Neutrophil (primary cell): ENCODE results near the gene DEPDC1.

Experiments
- H3K27ac ChIP-seq: fragments of 200-600 bp; sonication (generic); 2 replicates; pipeline ENCODE4 v1.5.1; 2016; ENCODE audit warnings: mild to moderate bottlenecking, moderate library complexity
- H3K27me3 ChIP-seq: fragments of 200-600 bp; sonication (generic); 2 replicates; pipeline ENCODE4 v1.6.0; 2016; ENCODE audit warnings: mild to moderate bottlenecking
- H3K36me3 ChIP-seq: fragments of 200-600 bp; sonication (generic); 2 replicates; pipeline ENCODE4 v1.5.1; 2017
- H3K4me1 ChIP-seq, 2 experiments: fragments of 200-600 bp in 1 of 2; sonication (generic) in 1 of 2; 1 replicate in 1 of 2; 2 replicates in 1 of 2; pipeline versions ENCODE4 v1.5.1 to v1.6.1; 2013 to 2016; ENCODE audit warnings: low read depth in 1 of 2, low read length in 1 of 2, mild to moderate bottlenecking in 1 of 2, moderate library complexity in 1 of 2; ENCODE audit not compliant: control insufficient read depth in 1 of 2, insufficient read depth in 1 of 2
- H3K4me3 ChIP-seq, 2 experiments: fragments of 200-600 bp in 1 of 2; sonication (generic) in 1 of 2; 1 replicate in 1 of 2; 2 replicates in 1 of 2; pipeline ENCODE4 v1.5.1; 2013 to 2016; ENCODE audit warnings: low read depth in 1 of 2, low read length in 1 of 2, mild to moderate bottlenecking in 1 of 2, moderate library complexity in 1 of 2
- H3K9me3 ChIP-seq: fragments of 200-600 bp; sonication (generic); 2 replicates; pipeline ENCODE4 v1.5.1; 2016
- CTCF ChIP-seq: fragments of 200-600 bp; sonication (generic); IDR thresholded peaks from 2 replicates; pipeline ENCODE4 v1.5.1; 2016; ENCODE audit warnings: antibody characterized with exemption

The DEPDC1 gene

GRCh38 chr1:68459091-68459490, 37.8 kb downstream of the DEPDC1 start:
- no peak for TF ChIP-seq CTCF
- H3K27me3 ChIP-seq: no peaks in the 10 kb centered on the region
- H3K4me3 ChIP-seq: no peak overlapping the region
- no peaks in the 10 kb centered on the region for H3K9me3 ChIP-seq
- no peaks in the 10 kb centered on the region for H3K36me3 ChIP-seq
- H3K4me1 ChIP-seq: peaks cover 10 to 11% of the 10 kb centered on the region in 2 experiments
- no peak overlapping the region for H3K27ac ChIP-seq

GRCh38 chr1:68456202-68456601, 40.7 kb downstream of the DEPDC1 start:
- H3K9me3 ChIP-seq: no peaks in the 10 kb centered on the region
- no peaks in the 10 kb centered on the region for H3K36me3 ChIP-seq
- no peak for TF ChIP-seq CTCF
- H3K27me3 ChIP-seq: no peaks in the 10 kb centered on the region
- no peak overlapping the region for H3K4me3 ChIP-seq
- H3K4me1 ChIP-seq: peaks cover 7 to 8% of the 10 kb centered on the region in 2 experiments
- H3K27ac ChIP-seq: no peak overlapping the region

- H3K4me3 ChIP-seq: no peak overlapping the region
- no peak for TF ChIP-seq CTCF
- no peak overlapping the region for H3K27ac ChIP-seq
- H3K4me1 ChIP-seq: peaks cover 5% of the 10 kb centered on the region in 2 experiments
- no peaks in the 10 kb centered on the region for H3K27me3 ChIP-seq
- H3K36me3 ChIP-seq: no peaks in the 10 kb centered on the region
- H3K9me3 ChIP-seq: no peaks in the 10 kb centered on the region
Measured at GRCh38 chr1:68454534-68454933, 42.3 kb downstream of the DEPDC1 start.

GRCh38 chr1:68453060-68453670, 43.7 kb downstream of the DEPDC1 start:
- Histone ChIP-seq H3K36me3 (no peaks in the 10 kb centered on the region), H3K4me3 (no peak overlapping the region), H3K9me3 (no peaks in the 10 kb centered on the region), H3K27ac (no peak overlapping the region), H3K27me3 (no peaks in the 10 kb centered on the region), H3K4me1 (peaks cover 13 to 17% of the 10 kb centered on the region in 2 experiments)
- no peak for TF ChIP-seq CTCF

GRCh38 chr1:68449901-68450300, 47.0 kb downstream of the DEPDC1 start, which contains the start of gene RPE65:
Gene RPE65 (minus strand): TSS chr1:68449954. CDS start chr1:68449905, 49 bp downstream.
- Histone ChIP-seq H3K4me3 (no peak within 1 kb of the TSS), H3K27ac (no peak within 1 kb of the TSS), H3K36me3 (no peaks in the 10 kb centered on the region), H3K9me3 (no peaks in the 10 kb centered on the region), H3K27me3 (no peaks in the 10 kb centered on the region), H3K4me1 (peaks cover 13 to 19% of the 10 kb centered on the region in 2 experiments)
- TF ChIP-seq CTCF: no peak
